Measurements from ENCODE around the gene ARRDC2.

DNA sequence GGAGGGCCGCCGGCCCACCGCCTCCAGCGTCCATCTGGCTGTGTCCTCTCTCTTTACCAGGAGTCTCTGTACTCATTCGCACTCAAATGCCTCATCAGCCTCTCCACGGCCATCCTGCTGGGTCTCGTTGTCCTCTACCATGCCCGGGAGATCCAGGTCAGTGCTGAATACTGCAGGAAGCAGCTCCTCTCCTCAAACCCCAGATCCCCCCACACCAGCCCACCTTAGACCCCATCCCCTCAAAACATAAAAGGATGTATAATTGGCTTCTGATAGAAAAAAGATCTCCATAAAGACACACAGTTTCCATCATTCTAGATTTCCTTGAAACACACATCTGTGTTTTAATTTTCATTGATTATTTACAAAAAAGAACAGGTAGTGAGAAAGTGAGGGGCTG is 32.9 kb upstream of the ARRDC2 start:
- TF ChIP-seq EZH2 (IDR thresholded peaks at IDR 0.05; ENCODE audit: borderline replicate concordance, insufficient read depth, low read depth, low read length, poor library complexity, severe bottlenecking), result no peak
- TF ChIP-seq, protein P1, sequence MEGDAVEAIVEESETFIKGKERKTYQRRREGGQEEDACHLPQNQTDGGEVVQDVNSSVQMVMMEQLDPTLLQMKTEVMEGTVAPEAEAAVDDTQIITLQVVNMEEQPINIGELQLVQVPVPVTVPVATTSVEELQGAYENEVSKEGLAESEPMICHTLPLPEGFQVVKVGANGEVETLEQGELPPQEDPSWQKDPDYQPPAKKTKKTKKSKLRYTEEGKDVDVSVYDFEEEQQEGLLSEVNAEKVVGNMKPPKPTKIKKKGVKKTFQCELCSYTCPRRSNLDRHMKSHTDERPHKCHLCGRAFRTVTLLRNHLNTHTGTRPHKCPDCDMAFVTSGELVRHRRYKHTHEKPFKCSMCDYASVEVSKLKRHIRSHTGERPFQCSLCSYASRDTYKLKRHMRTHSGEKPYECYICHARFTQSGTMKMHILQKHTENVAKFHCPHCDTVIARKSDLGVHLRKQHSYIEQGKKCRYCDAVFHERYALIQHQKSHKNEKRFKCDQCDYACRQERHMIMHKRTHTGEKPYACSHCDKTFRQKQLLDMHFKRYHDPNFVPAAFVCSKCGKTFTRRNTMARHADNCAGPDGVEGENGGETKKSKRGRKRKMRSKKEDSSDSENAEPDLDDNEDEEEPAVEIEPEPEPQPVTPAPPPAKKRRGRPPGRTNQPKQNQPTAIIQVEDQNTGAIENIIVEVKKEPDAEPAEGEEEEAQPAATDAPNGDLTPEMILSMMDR (IDR thresholded peaks at IDR 0.05), result no peak

All from B cell (primary cell).